ENCODE measurements around the gene CCDC197.

- TF ChIP-seq POLR2AphosphoS5 (IDR thresholded peaks at IDR 0.05) (no peak), CTCF (IDR thresholded peaks at IDR 0.05) (no peak), POLR2A (IDR thresholded peaks at IDR 0.05) (no peak)
These were observed 44.6 kb downstream of the CCDC197 start for GRCh38 chr14:94041551-94042346.

All from breast epithelium (tissue), 3 donors.